IMR-90 (cell line): ENCODE results near the gene FAM219A. TPM values are rescaled to one million over a fixed set of nuclear protein-coding genes. Genes with fewer than 3 reads are reported as not detected.

Source experiments
- ATAC-seq: fragments of 200-7000 bp; cut with Tn5 transposase; 2 replicates; pipeline ENCODE4 v1.9.1; 2020; ENCODE audit warnings: low read depth, mild to moderate bottlenecking, moderate library complexity
- BruUV-seq: library from RNA; stranded (reverse); fragments of 400-500 nt; replicated peaks from 2 replicates; lab custom pipeline; 2021; lab: Mats Ljungman, UMichigan
- CTCF ChIA-PET: fragments of 300-600 bp; formaldehyde crosslinking; extraction: SDS; loops from one replicate; lab custom pipeline; 2021; ENCODE audit warnings: antibody characterized with exemption; lab: Yijun Ruan, JAX
- POLR2A ChIA-PET: fragments of 300-600 bp; sonication (Branson Sonifier 250); formaldehyde crosslinking; loops from one replicate; lab custom pipeline; 2022; ENCODE audit warnings: antibody characterized with exemption; ENCODE audit not compliant: unreplicated experiment; lab: Charles Lee
- DNase-seq: peaks from one replicate; pipeline ENCODE4 v3.0.0; 2013
- H2AFZ ChIP-seq: replicated peaks from 2 replicates; pipeline ENCODE3; 2013; ENCODE audit warnings: low read length, mild to moderate bottlenecking; ENCODE audit not compliant: poor library complexity
- H2AK5ac ChIP-seq: 2 replicates; pipeline ENCODE4 v1.6.1; 2013; ENCODE audit warnings: low read depth, low read length, inconsistent platforms
- H2AK9ac ChIP-seq: replicated peaks from 2 replicates; pipeline ENCODE3; 2013; ENCODE audit warnings: mild to moderate bottlenecking, low read depth, low read length, moderate library complexity; ENCODE audit not compliant: poor library complexity
- H2BK120ac ChIP-seq: 2 replicates; pipeline ENCODE4 v1.6.1; 2013; ENCODE audit warnings: low read depth, low read length, inconsistent platforms
- H2BK15ac ChIP-seq: 3 replicates; pipeline ENCODE4 v1.6.1; 2013; ENCODE audit warnings: low read depth, low read length, inconsistent platforms
- H2BK20ac ChIP-seq: 2 replicates; pipeline ENCODE4 v1.6.1; 2013; ENCODE audit warnings: low read depth, mild to moderate bottlenecking, inconsistent platforms, low read length, moderate library complexity
- H2BK5ac ChIP-seq: 2 replicates; pipeline ENCODE4 v1.6.1; 2013; ENCODE audit warnings: mild to moderate bottlenecking, low read depth, low read length, inconsistent platforms; ENCODE audit not compliant: poor library complexity, severe bottlenecking
- H3K14ac ChIP-seq: replicated peaks from 2 replicates; pipeline ENCODE4 v1.6.1; 2013; ENCODE audit warnings: low read depth, low read length, inconsistent platforms
- H3K18ac ChIP-seq: 2 replicates; pipeline ENCODE4 v1.6.1; 2013; ENCODE audit warnings: low read depth, low read length, control low read depth
- H3K23ac ChIP-seq: 2 replicates; pipeline ENCODE4 v1.6.1; 2013; ENCODE audit warnings: low read depth, low read length, inconsistent platforms
- H3K27ac ChIP-seq: 2 replicates; pipeline ENCODE4 v1.5.1; 2013; ENCODE audit warnings: mild to moderate bottlenecking, control low read depth, low read length; ENCODE audit not compliant: insufficient read depth
- H3K27me3 ChIP-seq: 2 replicates; pipeline ENCODE4 v1.6.1; 2013; ENCODE audit warnings: low read length; ENCODE audit not compliant: control insufficient read depth, insufficient read depth
- H3K36me3 ChIP-seq: 2 replicates; pipeline ENCODE4 v1.6.1; 2013; ENCODE audit warnings: low read length, mixed read lengths; ENCODE audit not compliant: control insufficient read depth, insufficient read depth
- H3K4ac ChIP-seq: 2 replicates; pipeline ENCODE4 v1.6.1; 2013; ENCODE audit warnings: low read depth, low read length, inconsistent platforms
- H3K4me1 ChIP-seq: 2 replicates; pipeline ENCODE4 v1.6.1; 2013; ENCODE audit warnings: low read length, mixed read lengths; ENCODE audit not compliant: control insufficient read depth, insufficient read depth
- H3K4me2 ChIP-seq: 2 replicates; pipeline ENCODE4 v1.6.1; 2013; ENCODE audit warnings: low read depth, mild to moderate bottlenecking, control low read depth, low read length, moderate library complexity
- H3K4me3 ChIP-seq: 2 replicates; pipeline ENCODE4 v1.5.1; 2013; ENCODE audit warnings: low read depth, mild to moderate bottlenecking, control low read depth, low read length, moderate library complexity; ENCODE audit not compliant: insufficient read depth
- H3K56ac ChIP-seq: 2 replicates; pipeline ENCODE4 v1.6.1; 2013; ENCODE audit warnings: low read length, inconsistent platforms; ENCODE audit not compliant: insufficient read depth; ENCODE audit errors: extremely low read depth
- H3K79me1 ChIP-seq, 2 experiments: 2 replicates each; pipeline ENCODE4 v1.6.1; 2013; ENCODE audit warnings: low read length in 2 of 2, inconsistent platforms in 1 of 2, low read depth in 1 of 2
- H3K9ac ChIP-seq: 2 replicates; pipeline ENCODE4 v1.6.1; 2013; ENCODE audit warnings: low read depth, low read length, control low read depth
- H3K9me1 ChIP-seq: 2 replicates; pipeline ENCODE4 v1.6.1; 2013; ENCODE audit warnings: low read length, inconsistent platforms; ENCODE audit not compliant: insufficient read depth
- H3K9me3 ChIP-seq: 2 replicates; pipeline ENCODE4 v1.6.1; 2013; ENCODE audit warnings: low read length; ENCODE audit not compliant: control insufficient read depth, insufficient read depth
- H4K20me1 ChIP-seq: 2 replicates; pipeline ENCODE4 v1.6.1; 2013; ENCODE audit warnings: low read length, inconsistent platforms; ENCODE audit not compliant: insufficient read depth
- H4K5ac ChIP-seq: 2 replicates; pipeline ENCODE4 v1.6.1; 2013; ENCODE audit warnings: mild to moderate bottlenecking, low read depth, low read length, control low read depth
- H4K8ac ChIP-seq, 2 experiments: 2 replicates each; pipeline ENCODE4 v1.6.1; 2013; ENCODE audit warnings: low read depth in 2 of 2, low read length in 2 of 2, control low read depth in 1 of 2, inconsistent platforms in 1 of 2
- H4K91ac ChIP-seq: 2 replicates; pipeline ENCODE4 v1.6.1; 2013; ENCODE audit warnings: low read depth, low read length, inconsistent platforms; ENCODE audit not compliant: insufficient read depth
- MXI1 ChIP-seq: IDR thresholded peaks from 2 replicates; pipeline ENCODE4 v1.6.1; 2012; ENCODE audit warnings: low read depth, mild to moderate bottlenecking, low read length, moderate library complexity, borderline replicate concordance
- RAD21 ChIP-seq: IDR thresholded peaks from 2 replicates; pipeline ENCODE4 v1.6.1; 2012; ENCODE audit warnings: low read length, improper control_type of control experiment
- WGBS, 2 experiments: methylation state at CpG; one replicate each; pipeline versions ENCODE4 v1.1.5 to v1.1.7; 2013; ENCODE audit warnings: missing lambda C conversion rate in 2 of 2; ENCODE audit not compliant: insufficient read length in 1 of 2; ENCODE audit errors: extremely low coverage in 2 of 2; 5-methylcytosine and 5-hydroxymethylcytosine counted together
- dilution Hi-C: fragments of 300-500 bp; cut with HindIII; formaldehyde crosslinking; loops from one replicate; pipeline ENCODE4 v1.14.3; 2018; ENCODE audit warnings: low sequenced_read_pairs; ENCODE audit not compliant: unreplicated experiment
- in situ Hi-C: fragments of 300-500 bp; cut with MboI; formaldehyde crosslinking; loops from 3 replicates; pipeline ENCODE4 v1.14.3; 2019; ENCODE audit warnings: low sequenced_read_pairs, inconsistent platforms, mixed read lengths
- intact Hi-C: fragments of 100-400 bp; cut with micrococcal nuclease; formaldehyde crosslinking; loops from 2 replicates; pipeline ENCODE4 v1.10.0; 2022
- polyA plus RNA-seq, 3 experiments: library from polyadenylated mRNA; depleted of rRNA; stranded (reverse); fragments of >200 nt; gene quantifications; 2 replicates each; pipeline ENCODE4 v1.2.3, GENCODE V29; 2012; ENCODE audit warnings: low replicate concordance in 1 of 3
- total RNA-seq: library from RNA; depleted of rRNA; stranded (reverse); fragments of >200 nt; gene quantifications from 2 replicates; pipeline ENCODE4 v1.2.3, GENCODE V29; 2012

The FAM219A gene
- total and polyA plus RNA-seq, 2 of the 4 experiments (the other 2 are of a cell fraction) = 4.8 to 20.8 TPM

GRCh38 chr9:34493972-34494535 lies 35.7 kb upstream of the FAM219A start:
- WGBS, 2 experiments = 52% methylated on average over 4 of the region's 8 CpGs; no CpG with 5 or more reads in 1 of the 2 experiments
- no peaks in the 10 kb centered on the region for H3K79me1 ChIP-seq
- no peak overlapping the region for H3K18ac ChIP-seq
- peaks cover 29% of the 10 kb centered on the region for H3K27me3 ChIP-seq
- no peaks in the 10 kb centered on the region for H3K36me3 ChIP-seq
- no peak overlapping the region for H2BK5ac ChIP-seq
- dilution Hi-C loops (no loop called here), intact Hi-C loops (loop anchor here (1.0 kb wide), 1 partner anchor 63 kb away; no protein-coding TSS in a partner anchor), in situ Hi-C loops (loop anchor here (5.0 to 10.0 kb wide), 2 partner anchors 59 to 87 kb away; no protein-coding TSS in a partner anchor)
- H2AK9ac ChIP-seq = no peak overlapping the region
- CTCF ChIA-PET = interaction anchor here (1.0 kb wide), 1 partner anchor 90 kb away, joined by 3 read pairs; no protein-coding TSS in a partner anchor
- no peak overlapping the region for H2BK15ac ChIP-seq
- no TSS peak for BruUV-seq
- DNase-seq (peak; percentile 53), ATAC-seq (peak; percentile 88)
- H3K4me1 ChIP-seq = no peaks in the 10 kb centered on the region
- H4K8ac ChIP-seq = no peak overlapping the region
- H3K4ac ChIP-seq = no peak overlapping the region
- H4K91ac ChIP-seq = no peak overlapping the region
- no peak overlapping the region for H2AFZ ChIP-seq
- no peak overlapping the region for H3K4me3 ChIP-seq
- no peak overlapping the region for H3K4me2 ChIP-seq
- TF ChIP-seq MXI1 = 0 out of 2 replicates have a peak, but pooled peaks have one; percentile 37
- TF ChIP-seq RAD21 = no peak
- H2AK5ac ChIP-seq = no peak overlapping the region
- POLR2A ChIA-PET = no interaction called here
- H3K14ac ChIP-seq = no peak overlapping the region
- H2BK120ac ChIP-seq = no peak overlapping the region
- no peak overlapping the region for H4K5ac ChIP-seq
- no peak overlapping the region for H3K27ac ChIP-seq
- H2BK20ac ChIP-seq = no peak overlapping the region
- H3K9me3 ChIP-seq = no peaks in the 10 kb centered on the region
- no peak overlapping the region for H3K9ac ChIP-seq
- no peak overlapping the region for H3K23ac ChIP-seq
- no peaks in the 10 kb centered on the region for H4K20me1 ChIP-seq
- H3K9me1 ChIP-seq = no peaks in the 10 kb centered on the region
- no peak overlapping the region for H3K56ac ChIP-seq
